ENCODE results near the gene MYADM.
"Not testable (repeated sequence)": the region's sequence is repeated elsewhere in the genome, so short reads cannot be mapped to it uniquely, and the experiment has no call there.

The MYADM gene

DNA sequence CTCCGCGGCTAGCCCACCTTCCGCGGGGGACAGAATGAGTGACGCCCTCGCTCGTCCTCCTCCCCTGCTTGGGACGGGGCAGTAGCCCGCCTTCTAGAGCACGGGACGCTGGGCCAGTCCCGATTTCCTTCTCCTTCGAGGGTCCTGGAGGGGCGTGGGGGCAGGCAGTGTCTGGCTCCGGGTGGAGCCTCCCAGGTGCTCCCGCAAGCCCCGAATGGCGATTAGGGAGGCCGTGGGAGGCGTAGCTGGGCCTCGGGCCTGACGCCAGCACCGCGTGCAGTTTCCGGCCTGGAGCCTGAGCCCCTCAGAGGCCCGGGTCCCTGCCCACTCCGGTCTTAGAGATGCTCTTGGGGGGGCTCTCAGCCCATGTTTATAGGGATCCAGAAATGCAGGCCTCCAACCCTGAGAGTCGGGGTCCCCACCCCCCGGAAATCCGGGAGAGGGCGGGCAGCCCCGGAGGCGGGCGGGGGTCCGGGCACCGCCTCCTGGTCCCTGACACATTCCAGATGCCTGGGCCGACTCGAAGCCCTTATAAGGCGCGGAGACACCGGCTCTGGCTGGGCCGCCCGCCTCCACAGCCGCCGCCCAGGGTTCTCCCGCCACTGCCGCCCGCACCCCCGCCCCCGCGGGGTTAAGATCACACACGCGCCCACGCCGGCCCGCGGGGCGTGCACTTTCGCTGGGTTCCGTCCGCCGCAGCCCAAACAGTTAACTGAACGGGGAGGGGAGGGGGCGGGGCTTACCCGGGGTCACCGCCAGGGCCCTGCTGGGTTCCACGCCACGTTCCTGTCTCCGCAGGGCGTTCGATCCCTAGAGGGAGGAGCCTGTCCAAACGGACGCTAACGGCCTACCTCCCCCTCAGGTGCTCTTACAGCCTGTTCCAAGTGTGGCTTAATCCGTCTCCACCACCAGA lies 1.5 kb downstream of the MYADM start:
- peak; percentile 94 for DNase-seq

DNA sequence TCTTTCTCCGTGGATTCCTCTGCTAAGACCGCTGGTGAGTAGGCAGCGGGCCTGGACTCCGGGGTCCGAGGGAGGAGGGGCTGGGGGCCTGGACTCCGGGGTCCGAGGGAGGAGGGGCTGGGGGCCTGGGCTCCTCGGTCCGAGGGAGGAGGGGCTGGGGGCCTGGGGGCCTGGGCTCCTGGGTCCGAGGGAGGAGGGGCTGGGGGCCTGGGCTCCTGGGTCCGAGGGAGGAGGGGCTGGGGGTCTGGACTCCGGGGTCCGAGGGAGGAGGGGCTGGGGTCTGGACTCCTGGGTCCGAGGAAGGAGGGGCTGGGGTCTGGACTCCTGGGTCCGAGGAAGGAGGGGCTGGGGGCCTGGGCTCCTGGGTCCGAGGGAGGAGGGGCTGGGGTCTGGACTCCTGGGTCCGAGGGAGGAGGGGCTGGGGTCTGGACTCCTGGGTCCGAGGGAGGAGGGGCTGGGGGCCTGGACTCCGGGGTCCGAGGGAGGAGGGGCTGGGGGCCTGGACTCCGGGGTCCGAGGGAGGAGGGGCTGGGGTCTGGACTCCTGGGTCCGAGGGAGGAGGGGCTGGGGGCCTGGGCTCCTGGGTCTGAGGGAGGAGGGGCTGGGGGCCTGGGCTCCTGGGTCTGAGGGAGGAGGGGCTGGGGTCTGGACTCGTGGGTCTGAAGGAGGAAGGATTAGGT lies 2.3 kb downstream of the MYADM start:
- DNase-seq: not testable (repeated sequence)

DNA sequence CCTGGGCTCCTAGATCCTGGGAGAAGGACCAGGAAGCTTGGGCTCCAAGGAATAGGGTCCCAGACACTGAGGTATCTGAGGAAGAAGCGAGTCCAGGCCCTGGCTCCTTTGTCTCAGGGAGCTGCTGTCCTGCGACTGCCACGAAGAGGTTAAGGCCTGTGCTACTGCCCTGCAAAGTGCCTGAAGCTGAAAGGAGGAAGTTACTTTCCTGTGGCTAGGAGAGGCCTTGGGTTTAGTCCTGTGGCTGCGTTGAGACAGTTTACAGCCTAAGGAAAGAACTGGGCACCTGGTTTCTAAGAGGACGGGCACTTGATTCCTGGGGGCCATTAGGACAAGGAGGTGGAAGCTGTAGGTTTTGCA lies 2.8 kb downstream of the MYADM start:
- DNase-seq: no peak

DNA sequence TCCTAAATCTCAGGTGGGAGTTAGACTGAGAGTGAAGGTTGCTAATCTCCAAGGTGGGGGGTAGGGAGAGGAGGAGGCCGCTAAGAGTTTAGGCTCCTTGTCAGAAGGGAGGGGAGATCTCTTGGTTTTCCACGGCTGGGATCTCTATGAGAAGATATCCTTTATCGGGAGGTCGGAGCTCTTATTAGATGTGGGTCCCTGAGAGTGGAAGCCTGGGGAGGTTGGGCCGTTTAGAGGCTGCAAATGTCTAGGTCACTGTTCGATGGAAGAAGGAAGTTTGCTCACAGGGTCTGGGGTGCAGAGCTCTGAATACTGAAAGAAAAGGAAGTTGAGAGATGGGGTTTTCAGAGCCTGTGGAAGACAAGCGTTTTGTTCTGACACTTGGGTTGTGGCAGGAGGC lies 3.8 kb downstream of the MYADM start:
- no peak for DNase-seq

DNA sequence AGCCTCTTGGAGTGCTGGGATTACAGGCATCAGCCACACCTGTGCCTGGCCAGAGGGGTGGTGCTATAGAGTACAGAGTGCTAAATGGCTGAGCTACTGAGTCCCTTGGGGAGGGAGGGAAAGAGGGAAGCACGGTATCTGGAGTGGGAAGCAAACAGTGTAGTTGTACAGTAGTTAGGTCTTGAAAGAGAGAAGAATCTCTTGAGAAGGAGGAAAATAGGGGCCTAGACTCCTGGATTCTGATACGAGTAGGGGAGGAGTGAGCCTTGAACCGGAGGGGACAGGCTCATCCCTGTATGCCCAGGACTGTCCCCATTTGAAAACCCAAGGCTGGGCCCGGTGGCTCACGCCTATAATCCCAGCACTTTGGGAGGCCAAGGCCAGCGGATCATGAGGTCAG lies 5.1 kb downstream of the MYADM start:
- no peak for DNase-seq

DNA sequence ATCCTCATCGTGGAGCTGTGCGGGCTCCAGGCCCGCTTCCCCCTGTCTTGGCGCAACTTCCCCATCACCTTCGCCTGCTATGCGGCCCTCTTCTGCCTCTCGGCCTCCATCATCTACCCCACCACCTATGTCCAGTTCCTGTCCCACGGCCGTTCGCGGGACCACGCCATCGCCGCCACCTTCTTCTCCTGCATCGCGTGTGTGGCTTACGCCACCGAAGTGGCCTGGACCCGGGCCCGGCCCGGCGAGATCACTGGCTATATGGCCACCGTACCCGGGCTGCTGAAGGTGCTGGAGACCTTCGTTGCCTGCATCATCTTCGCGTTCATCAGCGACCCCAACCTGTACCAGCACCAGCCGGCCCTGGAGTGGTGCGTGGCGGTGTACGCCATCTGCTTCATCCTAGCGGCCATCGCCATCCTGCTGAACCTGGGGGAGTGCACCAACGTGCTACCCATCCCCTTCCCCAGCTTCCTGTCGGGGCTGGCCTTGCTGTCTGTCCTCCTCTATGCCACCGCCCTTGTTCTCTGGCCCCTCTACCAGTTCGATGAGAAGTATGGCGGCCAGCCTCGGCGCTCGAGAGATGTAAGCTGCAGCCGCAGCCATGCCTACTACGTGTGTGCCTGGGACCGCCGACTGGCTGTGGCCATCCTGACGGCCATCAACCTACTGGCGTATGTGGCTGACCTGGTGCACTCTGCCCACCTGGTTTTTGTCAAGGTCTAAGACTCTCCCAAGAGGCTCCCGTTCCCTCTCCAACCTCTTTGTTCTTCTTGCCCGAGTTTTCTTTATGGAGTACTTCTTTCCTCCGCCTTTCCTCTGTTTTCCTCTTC lies 6.3 kb downstream of the MYADM start:
- DNase-seq: no peak

DNA sequence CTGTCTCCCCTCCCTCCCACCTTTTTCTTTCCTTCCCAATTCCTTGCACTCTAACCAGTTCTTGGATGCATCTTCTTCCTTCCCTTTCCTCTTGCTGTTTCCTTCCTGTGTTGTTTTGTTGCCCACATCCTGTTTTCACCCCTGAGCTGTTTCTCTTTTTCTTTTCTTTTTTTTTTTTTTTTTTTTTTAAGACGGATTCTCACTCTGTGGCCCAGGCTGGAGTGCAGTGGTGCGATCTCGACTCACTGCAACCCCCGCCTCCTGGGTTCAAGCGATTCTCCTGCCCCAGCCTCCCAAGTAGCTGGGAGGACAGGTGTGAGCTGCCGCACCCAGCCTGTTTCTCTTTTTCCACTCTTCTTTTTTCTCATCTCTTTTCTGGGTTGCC lies 6.9 kb downstream of the MYADM start:
- DNase-seq: no peak

DNA sequence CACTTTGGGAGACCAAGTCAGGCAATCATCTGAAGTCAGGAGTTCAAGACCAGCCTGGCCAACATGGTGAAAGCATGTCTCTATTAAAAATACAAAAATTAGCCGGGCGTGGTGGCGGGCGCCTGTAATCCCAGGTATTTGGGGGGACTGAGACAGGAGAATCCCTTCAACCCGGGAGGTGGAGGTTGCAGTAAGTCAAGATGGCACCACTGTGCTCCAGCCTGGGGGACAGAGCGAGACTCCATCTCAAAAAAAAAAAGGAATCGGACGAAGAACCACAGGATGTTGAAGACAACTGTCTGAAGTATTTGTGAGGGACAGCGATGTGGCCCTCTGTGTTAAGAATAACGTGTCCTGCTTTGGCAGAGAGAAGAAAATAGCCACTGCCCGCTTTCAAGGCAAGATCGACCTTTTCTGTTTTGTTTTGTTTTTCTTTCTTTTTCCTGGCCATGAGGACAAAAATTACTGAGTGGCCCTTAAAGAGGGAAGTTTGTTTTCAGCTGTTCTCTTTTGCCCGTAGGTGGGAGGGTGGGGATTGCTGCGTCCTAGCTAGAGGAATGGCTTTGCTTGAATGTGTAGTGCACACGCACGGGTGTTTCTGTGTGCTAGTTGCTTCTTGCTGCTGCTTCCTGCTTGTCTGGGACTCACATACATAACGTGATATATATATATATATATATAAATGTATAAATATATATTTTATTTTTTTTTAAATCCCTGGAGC lies 8.1 kb downstream of the MYADM start:
- no peak for DNase-seq

DNA sequence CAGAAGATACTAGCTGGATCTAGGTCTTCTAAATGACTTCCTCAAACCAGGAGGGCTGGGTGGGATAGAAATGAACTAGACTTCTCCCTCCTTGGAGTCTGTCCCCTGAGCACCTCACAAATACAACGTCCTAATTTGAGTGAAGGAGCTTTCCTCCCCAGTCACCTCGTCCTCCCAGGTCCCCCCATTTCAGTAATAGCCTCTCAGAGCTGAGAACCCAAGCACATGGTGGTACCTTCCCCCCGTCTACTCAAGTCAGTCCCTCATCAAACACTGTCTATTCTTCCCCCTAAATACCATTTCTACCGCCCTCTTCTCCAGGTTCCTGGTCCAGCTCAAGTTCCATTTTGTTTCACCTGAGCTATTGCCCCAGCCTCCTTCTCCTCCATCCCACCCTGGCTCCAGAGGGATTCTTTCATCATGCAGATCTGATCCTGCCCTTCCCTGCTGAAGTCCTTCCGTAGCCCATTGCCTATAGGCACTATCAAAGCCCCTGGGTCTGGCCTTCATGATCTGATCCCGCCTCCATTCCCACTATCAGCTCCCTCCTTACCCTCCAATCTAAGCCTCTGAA lies 9.1 kb downstream of the MYADM start:
- DNase-seq: no peak

DNA sequence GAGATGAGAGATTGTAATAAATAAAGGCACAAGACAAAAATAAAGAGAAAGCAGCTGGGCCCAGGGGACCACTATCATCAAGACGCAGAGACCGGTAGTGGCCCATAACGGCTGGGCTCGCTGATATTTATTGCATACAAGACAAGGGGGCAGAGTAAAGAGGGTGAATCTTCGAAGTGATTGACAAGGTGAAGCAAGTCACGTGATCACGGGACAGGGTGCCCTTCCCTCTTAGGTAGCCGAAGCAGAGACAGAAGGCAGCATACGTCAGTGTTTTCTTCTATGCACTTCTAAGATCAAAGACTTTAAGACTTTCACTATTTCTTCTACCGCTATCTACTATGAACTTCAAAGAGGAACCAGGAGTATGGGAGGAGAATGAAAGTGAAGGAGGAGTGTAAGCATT lies 9.7 kb downstream of the MYADM start:
- DNase-seq: peak; percentile 69

DNA sequence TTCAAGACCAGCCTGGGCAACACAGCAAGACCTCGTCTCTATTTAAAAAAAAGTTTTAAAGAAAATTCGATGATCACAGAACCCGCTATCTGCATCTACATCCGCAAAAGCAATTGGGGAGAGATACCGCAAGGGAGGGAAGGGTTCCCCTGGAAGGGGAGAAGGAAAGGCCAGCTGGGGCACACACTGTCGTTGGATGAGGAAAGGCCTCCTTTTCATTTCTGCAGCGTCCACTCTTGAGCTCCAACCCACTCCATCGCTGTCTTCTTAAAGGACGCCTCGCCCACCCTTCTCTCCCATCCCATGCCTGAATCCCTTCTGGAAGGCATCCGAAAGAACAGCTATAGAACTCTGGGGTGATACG lies 11.1 kb downstream of the MYADM start:
- no peak for DNase-seq

DNA sequence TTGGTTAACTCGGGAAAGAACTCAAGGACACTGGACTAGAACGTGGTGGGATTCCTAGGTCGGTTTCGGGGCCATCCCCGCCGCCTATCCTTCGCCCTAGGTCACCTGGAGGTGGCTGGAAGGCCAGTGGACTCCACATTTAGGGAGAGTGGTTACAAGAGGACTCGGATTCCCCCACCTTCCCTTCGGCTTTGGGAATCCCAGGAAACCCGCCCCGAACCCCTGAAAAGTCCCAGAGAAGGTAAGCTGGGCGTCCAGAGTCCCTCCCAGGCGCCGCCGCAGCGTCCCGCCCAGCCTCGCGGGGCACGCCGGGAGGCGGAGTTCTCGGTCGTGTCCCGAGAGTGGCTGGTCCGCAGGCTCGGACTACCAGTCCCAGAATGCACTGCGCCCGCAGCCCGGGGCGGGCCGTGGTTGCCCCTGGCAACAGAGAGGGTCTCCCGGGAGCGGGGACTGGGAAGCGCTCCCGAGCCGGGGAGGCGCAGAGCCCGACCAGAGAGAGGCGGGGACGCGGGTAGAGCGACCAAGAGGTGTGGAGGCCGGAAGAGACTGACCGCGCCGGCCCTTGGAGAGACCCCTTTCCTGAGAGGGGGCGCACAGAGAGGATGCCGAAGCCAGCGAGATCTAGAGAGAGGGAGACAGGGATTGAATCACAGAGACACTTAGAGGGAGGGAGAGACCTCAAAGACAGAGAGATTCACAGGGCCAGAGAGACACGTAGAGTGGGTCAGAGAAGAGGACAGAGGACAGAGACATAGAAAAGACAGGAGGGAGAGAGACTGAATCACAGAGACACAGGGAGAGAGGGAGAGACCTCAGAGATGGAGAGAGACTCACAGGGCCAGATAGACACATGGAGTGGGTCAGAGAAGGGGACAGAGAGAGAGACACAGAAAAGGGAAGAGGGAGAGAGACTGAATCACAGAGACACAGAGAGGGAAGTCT lies 11.7 kb downstream of the MYADM start:
- DNase-seq: peak; percentile 91

DNA sequence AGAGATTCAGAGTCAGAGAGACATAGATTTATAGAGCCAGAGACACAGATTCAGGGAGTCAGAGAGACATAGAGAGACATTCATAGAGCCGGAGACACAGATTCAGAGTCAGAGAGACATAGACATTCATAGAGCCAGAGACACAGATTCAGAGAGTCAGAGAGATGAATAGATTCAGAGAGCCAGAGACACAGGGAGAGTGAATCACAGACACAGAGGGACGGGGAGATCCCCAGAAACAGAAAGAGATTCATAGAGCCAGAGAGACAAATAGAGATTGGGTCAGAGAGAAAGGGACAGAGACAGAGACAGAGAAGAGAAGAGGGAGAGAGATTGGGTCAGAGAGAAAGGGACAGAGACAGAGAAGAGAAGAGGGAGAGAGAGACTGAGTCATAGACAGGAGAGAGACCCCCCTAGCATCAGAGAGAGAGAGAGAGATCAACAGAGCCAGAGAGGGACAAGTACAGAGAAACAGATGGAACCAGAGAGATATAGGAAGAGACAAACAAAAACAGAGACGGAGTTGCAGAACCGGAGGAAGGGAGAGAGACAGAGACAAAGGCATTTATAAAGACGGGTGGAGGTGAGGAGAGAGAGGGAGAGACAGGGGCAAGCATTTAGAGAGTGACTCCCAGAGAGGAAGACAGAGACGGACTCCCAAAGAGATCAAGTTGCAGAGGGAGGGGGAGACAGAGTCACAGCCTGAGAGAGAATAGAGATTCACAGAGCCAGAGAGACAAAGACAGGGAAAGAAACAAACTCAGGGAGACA lies 13.2 kb downstream of the MYADM start:
- no peak for DNase-seq

DNA sequence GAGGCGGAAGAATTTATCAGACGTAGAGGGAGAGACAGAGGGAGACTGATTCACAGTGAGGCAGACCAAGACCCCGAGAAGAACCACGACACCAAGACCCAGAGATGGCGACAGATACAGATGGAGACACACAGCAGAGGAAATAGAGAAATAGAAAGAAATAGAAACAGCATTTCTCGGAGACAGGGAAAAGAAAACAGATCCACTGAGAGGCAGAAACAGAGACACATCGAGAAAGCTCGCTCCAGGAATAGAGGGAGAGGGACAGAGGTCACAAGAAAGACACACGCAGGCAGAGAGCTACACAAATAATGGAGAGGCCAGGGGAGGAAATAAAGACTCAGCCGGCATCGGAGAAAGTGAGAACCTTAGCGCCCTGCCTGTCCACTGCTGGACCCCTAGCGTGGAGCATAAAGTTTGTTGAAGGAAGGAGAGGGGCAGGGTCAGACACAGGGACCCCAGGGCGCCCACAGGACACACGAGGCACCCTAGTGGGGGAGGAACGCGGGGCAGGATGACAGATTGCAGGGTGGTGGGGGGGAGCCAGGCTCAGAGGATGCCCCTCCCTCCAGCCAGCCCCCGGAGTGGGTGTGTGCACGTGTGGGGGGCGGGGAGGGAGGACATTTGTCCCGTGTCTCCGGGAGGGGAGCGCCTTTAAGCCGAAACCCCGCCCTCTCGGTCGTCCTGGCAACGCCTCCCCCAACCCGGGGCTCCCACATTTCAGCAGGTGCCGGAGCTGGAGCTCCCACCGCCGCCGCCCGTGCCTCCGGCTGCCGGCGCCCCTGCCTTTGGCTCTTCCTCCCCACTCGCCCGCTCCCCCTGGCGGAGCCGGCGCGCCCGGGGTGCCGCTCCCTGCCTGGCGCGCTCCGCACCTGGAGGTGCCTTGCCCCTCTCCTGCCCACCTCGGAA lies 14.1 kb downstream of the MYADM start, which contains the start of gene PRKCG:
TSS of gene PRKCG (plus strand) at position 716 of the 909 bp plus-strand sequence. CDS start 298 bp downstream, outside the sequence.
- peak; percentile 85 for DNase-seq

DNA sequence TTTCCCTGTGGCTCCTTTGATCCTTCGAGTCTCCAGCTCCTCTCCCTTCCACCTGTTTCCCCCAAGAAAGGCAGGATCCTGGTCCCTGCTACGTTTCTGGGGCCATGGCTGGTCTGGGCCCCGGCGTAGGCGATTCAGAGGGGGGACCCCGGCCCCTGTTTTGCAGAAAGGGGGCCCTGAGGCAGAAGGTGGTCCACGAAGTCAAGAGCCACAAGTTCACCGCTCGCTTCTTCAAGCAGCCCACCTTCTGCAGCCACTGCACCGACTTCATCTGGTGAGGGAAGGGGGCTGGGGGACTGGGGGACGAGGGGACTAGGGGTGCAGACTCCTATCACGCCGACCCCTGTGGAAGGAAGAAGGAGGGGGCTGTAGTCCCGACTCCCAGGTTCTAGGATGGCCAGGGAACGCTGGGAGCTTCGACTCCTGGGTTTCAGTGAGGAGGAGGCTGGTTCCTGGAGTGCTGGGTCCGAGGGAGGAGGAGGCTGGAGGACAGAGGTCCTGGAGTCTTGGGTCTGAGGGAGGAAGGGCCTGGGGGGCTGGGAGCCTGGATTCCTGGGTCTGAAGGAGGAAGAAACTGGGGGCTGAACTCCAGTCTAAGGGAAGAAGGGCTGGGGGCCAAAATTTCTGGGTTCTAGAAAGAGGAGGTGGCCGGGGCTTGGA lies 14.8 kb downstream of the MYADM start:
- no peak for DNase-seq

DNA sequence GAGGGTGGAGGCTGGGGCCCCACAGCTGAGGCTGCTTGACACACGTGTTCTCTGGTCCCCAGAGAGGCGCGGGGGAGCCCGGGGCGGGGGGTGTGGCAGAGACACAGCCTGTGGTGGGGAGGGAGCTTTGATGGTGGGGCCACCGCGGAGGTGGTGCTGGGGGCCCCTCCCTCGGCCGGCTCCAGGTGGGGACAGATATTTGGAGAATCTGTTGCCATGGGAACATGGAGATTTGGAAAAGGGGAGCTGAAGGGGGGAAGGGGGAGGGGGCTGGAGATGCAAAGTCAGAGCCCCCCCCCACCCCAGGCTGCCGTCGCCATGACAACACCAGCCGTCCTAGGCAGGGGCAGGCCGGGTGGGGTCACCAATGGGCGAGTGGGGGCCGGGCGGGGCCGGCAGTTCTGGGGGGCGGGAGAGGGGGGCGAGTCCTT lies 15.6 kb downstream of the MYADM start:
- no peak for DNase-seq

DNA sequence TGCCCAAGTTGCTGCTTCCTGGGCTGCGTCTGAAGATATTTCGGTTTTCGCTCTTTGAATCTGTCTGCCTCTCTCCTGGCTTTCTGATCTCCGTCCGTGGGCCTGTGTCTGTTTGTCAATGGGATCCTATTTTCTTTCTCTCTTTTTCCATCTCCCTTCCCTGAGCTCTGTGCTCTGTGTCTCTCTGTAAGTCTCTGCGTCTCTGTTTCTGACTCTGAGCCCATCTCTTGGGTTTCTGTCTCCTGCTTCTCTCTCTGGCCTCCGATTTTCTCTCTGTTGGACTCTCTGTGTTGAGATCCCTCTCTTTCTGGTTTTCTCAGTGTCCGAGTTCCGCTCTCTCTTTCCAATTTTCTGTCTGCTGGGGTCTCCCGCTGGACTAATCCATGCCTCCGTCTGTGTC lies 16.1 kb downstream of the MYADM start:
- no peak for DNase-seq

DNA sequence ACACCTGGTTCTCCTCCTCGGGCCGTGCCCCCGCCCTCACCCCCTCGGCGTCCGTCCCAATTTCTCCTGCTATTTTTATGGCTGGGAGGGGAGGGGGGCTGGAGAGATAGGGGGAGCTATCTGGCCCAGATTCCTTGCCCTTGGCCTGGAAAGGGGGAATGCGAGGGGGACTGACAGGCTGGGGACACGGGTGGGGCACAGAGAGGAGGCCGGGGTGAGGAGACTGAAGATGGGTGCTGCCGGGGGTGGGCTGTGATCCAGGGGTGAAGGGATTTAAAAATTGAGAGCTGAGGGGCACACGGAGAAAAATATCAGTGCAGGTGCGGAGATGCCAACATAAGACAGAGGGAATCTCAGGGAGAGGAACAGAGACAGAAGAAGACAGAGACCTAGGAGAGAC lies 16.6 kb downstream of the MYADM start:
- no peak for DNase-seq

DNA sequence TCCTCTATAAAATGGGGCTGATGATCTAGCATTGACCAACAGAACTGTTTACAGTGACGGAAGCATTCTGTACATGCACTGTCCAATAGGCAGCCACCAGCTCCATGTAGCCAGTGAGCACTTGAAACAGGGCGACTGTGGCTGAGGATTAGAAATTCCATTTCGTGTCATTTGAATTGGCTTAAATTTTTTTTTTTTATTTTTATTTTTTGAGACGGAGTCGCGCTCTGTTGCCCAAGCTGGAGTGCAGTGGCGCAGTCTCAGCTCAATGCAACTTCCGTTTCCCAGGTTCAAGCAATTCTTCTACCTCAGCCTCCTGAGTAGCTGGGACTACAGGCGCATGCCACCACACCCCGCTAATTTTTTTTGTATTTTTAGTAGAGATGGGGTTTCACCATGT lies 17.4 kb downstream of the MYADM start:
- no peak for DNase-seq

Measured in activated effector memory CD4-positive, alpha-beta T cell treated with anti-CD3 and anti-CD28 coated beads, Interleukin-2, amount 50 U/mL, for 16 hours (primary cell).